Measurements from ENCODE around the gene DISP3. TPM values are rescaled to one million over a fixed set of nuclear protein-coding genes. Genes with fewer than 3 reads are reported as not detected.

Gene DISP3
- total and polyA plus RNA-seq, 2 of the 4 experiments (the other 2 are of a cell fraction), result 0.05 TPM; not detected in 1

GRCh38 chr1:11541956-11542355, 63.0 kb downstream of the DISP3 start:
- Histone ChIP-seq H2BK20ac (ENCODE audit: low read depth, low read length) (no peak overlapping the region), H3K18ac (ENCODE audit: low read depth, low read length) (no peak overlapping the region), H4K91ac (ENCODE audit: insufficient read depth, low read depth, low read length) (no peak overlapping the region), H3K4me1 (ENCODE audit: control insufficient read depth, insufficient read depth, low read length) (no peaks in the 10 kb centered on the region), H2AK5ac (ENCODE audit: low read depth, low read length) (no peak overlapping the region), H4K8ac (ENCODE audit: low read depth in 2 of 2, low read length in 2 of 2) (no peak overlapping the region), H3K27me3 (ENCODE audit: control insufficient read depth, insufficient read depth, low read length) (no peaks in the 10 kb centered on the region), H3K14ac (replicated peaks; ENCODE audit: low read depth, low read length) (no peak overlapping the region), H3K36me3 (ENCODE audit: control insufficient read depth, insufficient read depth, low read length) (no peaks in the 10 kb centered on the region), H2AFZ (replicated peaks; ENCODE audit: low read length, poor library complexity) (no peak overlapping the region), H4K20me1 (ENCODE audit: insufficient read depth, low read length) (no peaks in the 10 kb centered on the region), H2BK120ac (ENCODE audit: low read depth, low read length) (no peak overlapping the region), H2BK15ac (ENCODE audit: low read depth, low read length) (no peak overlapping the region), H3K4me2 (ENCODE audit: low read depth, low read length) (no peak overlapping the region), H3K9ac (ENCODE audit: low read depth, low read length) (no peak overlapping the region), H2BK5ac (ENCODE audit: low read depth, low read length, poor library complexity, severe bottlenecking) (no peak overlapping the region), H3K4ac (ENCODE audit: low read depth, low read length) (no peak overlapping the region), H3K79me1 (ENCODE audit: low read depth in 1 of 2, low read length in 2 of 2) (no peaks in the 10 kb centered on the region), H3K4me3 (ENCODE audit: insufficient read depth, low read depth, low read length) (no peak overlapping the region), H3K23ac (ENCODE audit: low read depth, low read length) (no peak overlapping the region), H3K9me3 (ENCODE audit: control insufficient read depth, insufficient read depth, low read length) (no peaks in the 10 kb centered on the region), H3K56ac (ENCODE audit: extremely low read depth, insufficient read depth, low read length) (no peak overlapping the region), H3K27ac (ENCODE audit: insufficient read depth, low read length) (no peak overlapping the region), H3K9me1 (ENCODE audit: insufficient read depth, low read length) (no peaks in the 10 kb centered on the region), H2AK9ac (replicated peaks; ENCODE audit: low read depth, low read length, poor library complexity) (no peak overlapping the region), H4K5ac (ENCODE audit: low read depth, low read length) (no peak overlapping the region)
- in situ Hi-C loops (cut with MboI; ENCODE audit: low sequenced_read_pairs) (no loop called here), intact Hi-C loops (cut with micrococcal nuclease) (no loop called here), dilution Hi-C loops (cut with HindIII; ENCODE audit: low sequenced_read_pairs, unreplicated experiment) (no loop called here)
- TF ChIP-seq RFX5 (IDR thresholded peaks at IDR 0.05; ENCODE audit: low read depth, low read length) (no peak), FOS (IDR thresholded peaks at IDR 0.05; ENCODE audit: low read depth, low read length) (no peak), MAFK (IDR thresholded peaks at IDR 0.05; ENCODE audit: low read depth, low read length) (no peak), RCOR1 (IDR thresholded peaks at IDR 0.05; ENCODE audit: insufficient replicate concordance, low read length) (no peak), CHD1 (IDR thresholded peaks at IDR 0.05; ENCODE audit: low read depth, low read length) (no peak), RAD21 (IDR thresholded peaks at IDR 0.05; ENCODE audit: low read length) (no peak), CTCF (conservative IDR thresholded peaks at IDR 0.05; ENCODE audit: low read depth, low read length) (no peak), MAZ (IDR thresholded peaks at IDR 0.05; ENCODE audit: borderline replicate concordance, low read depth, low read length) (no peak), USF2 (IDR thresholded peaks at IDR 0.05; ENCODE audit: low read depth, low read length) (no peak), POLR2A (IDR thresholded peaks at IDR 0.05; ENCODE audit: low read depth, low read length) (no peak), BHLHE40 (IDR thresholded peaks at IDR 0.05; ENCODE audit: low read depth, low read length) (no peak), MXI1 (IDR thresholded peaks at IDR 0.05; ENCODE audit: borderline replicate concordance, low read depth, low read length) (no peak), CEBPB (IDR thresholded peaks at IDR 0.05; ENCODE audit: low read depth, low read length) (no peak), SMC3 (IDR thresholded peaks at IDR 0.05; ENCODE audit: low read depth, low read length) (no peak), NFE2L2 (IDR thresholded peaks at IDR 0.05; ENCODE audit: low read depth, low read length) (no peak), ELK1 (IDR thresholded peaks at IDR 0.05; ENCODE audit: borderline replicate concordance, low read depth, low read length) (no peak)
- no peak for ATAC-seq (ENCODE audit: low read depth)
- POLR2A ChIA-PET (ENCODE audit: unreplicated experiment), result no interaction called here
- WGBS, 2 experiments (ENCODE audit: extremely low coverage in 2 of 2, insufficient read length in 1 of 2), result 0% methylated on average over 1 of the region's 7 CpGs; no CpG with 5 or more reads in 1 of the 2 experiments
- DNase-seq, result no peak
- BruUV-seq (replicated peaks), result no TSS peak
- CTCF ChIA-PET, result no interaction called here

All from IMR-90 (cell line).